Skeletal muscle cell (primary cell): Measurements from ENCODE around the gene FASLG.

Experiments
- DNase-seq: peaks from one replicate; pipeline ENCODE4 v3.0.0-alpha.2; 2010; ENCODE audit warnings: low read depth
- H3K4me3 ChIP-seq: 2 replicates; pipeline ENCODE4 v1.5.1; 2011; ENCODE audit warnings: low read depth, mild to moderate bottlenecking, control low read depth, low read length, moderate library complexity

The FASLG gene

GRCh38 chr1:172641492-172641891 is 17.4 kb upstream of the FASLG start:
- no peak for DNase-seq
- no peak overlapping the region for H3K4me3 ChIP-seq

- H3K4me3 ChIP-seq, result no peak overlapping the region
- no peak for DNase-seq
These were observed 15.9 kb upstream of the FASLG start for GRCh38 chr1:172642970-172643369.

GRCh38 chr1:172646653-172647052 is 12.2 kb upstream of the FASLG start:
- DNase-seq, result no peak
- no peak overlapping the region for H3K4me3 ChIP-seq

GRCh38 chr1:172647110-172647564 is 11.8 kb upstream of the FASLG start:
- H3K4me3 ChIP-seq, result no peak overlapping the region
- no peak for DNase-seq

GRCh38 chr1:172647987-172648386 is 10.9 kb upstream of the FASLG start:
- DNase-seq, result no peak
- no peak overlapping the region for H3K4me3 ChIP-seq

- DNase-seq, result no peak
- H3K4me3 ChIP-seq, result no peak overlapping the region
These were observed 8.3 kb upstream of the FASLG start for GRCh38 chr1:172650474-172651193.

GRCh38 chr1:172653015-172653709 is 5.7 kb upstream of the FASLG start:
- H3K4me3 ChIP-seq, result no peak overlapping the region
- DNase-seq, result no peak

- no peak for DNase-seq
- no peak overlapping the region for H3K4me3 ChIP-seq
These were observed 4.4 kb upstream of the FASLG start for GRCh38 chr1:172654535-172654934.

- DNase-seq, result no peak
- no peak overlapping the region for H3K4me3 ChIP-seq
These were observed 2.3 kb upstream of the FASLG start for GRCh38 chr1:172656576-172656975.

GRCh38 chr1:172657586-172657985 is 1.3 kb upstream of the FASLG start:
- H3K4me3 ChIP-seq, result no peak overlapping the region
- no peak for DNase-seq

GRCh38 chr1:172661107-172661506 is 2.2 kb downstream of the FASLG start:
- no peak for DNase-seq
- no peak overlapping the region for H3K4me3 ChIP-seq

- no peak overlapping the region for H3K4me3 ChIP-seq
These were observed 3.7 kb downstream of the FASLG start for GRCh38 chr1:172662464-172663109.

GRCh38 chr1:172663732-172664131 is 4.8 kb downstream of the FASLG start:
- DNase-seq, result no peak
- no peak overlapping the region for H3K4me3 ChIP-seq

More at GRCh38 chr1:172662464-172663109, 3.7 kb downstream of the FASLG start:
- peak; percentile 80 for DNase-seq

GRCh38 chr1:172668097-172668496 is 9.2 kb downstream of the FASLG start:
- no peak overlapping the region for H3K4me3 ChIP-seq
- DNase-seq, result no peak

GRCh38 chr1:172669011-172669410 is 10.1 kb downstream of the FASLG start:
- no peak overlapping the region for H3K4me3 ChIP-seq
- no peak for DNase-seq

- DNase-seq, result no peak
- H3K4me3 ChIP-seq, result no peak overlapping the region
These were observed 11.4 kb downstream of the FASLG start for GRCh38 chr1:172670316-172670715.

GRCh38 chr1:172670791-172671190 is 11.9 kb downstream of the FASLG start:
- no peak overlapping the region for H3K4me3 ChIP-seq
- no peak for DNase-seq

GRCh38 chr1:172671591-172671990 is 12.7 kb downstream of the FASLG start:
- H3K4me3 ChIP-seq, result no peak overlapping the region
- DNase-seq, result no peak

GRCh38 chr1:172672720-172673119 is 13.8 kb downstream of the FASLG start:
- DNase-seq, result no peak
- H3K4me3 ChIP-seq, result no peak overlapping the region

- no peak for DNase-seq
- no peak overlapping the region for H3K4me3 ChIP-seq
These were observed 14.9 kb downstream of the FASLG start for GRCh38 chr1:172673761-172674160.
